Right ventricle myocardium superior (tissue), 1 donor: ENCODE measurements around the gene PLVAP. TPM values are rescaled to one million over a fixed set of nuclear protein-coding genes. Genes with fewer than 3 reads are reported as not detected.

Experiments
- ATAC-seq: fragments of 200-7000 bp; cut with Tn5 transposase; one replicate; pipeline ENCODE4 v1.9.1; 2020; ENCODE audit warnings: mild to moderate bottlenecking; ENCODE audit not compliant: poor library complexity
- DNase-seq: peaks from one replicate; pipeline ENCODE4 v3.0.0-alpha.2; 2020
- intact Hi-C: fragments of 100-400 bp; cut with DNase I; formaldehyde crosslinking; loops from one replicate; pipeline ENCODE4 v1.11.2; 2022
- total RNA-seq: library from RNA; stranded (reverse); fragmentation: NEBNext Ultra II Directional; extraction: Animal tissue kit (Norgen Biotek cat#: 25700); gene quantifications from one replicate; pipeline ENCODE4 v1.2.1, GENCODE V29; 2021
- donor health status: DM: no; HTN: yes; CAD: no; lungs with severe emphysema.

Gene PLVAP
- total RNA-seq, 1 donor from 2014 or later, result 18.1 TPM

GRCh38 chr19:17340302-17340870 is 36.8 kb downstream of the PLVAP start:
- DNase-seq (no peak), ATAC-seq (no peak)
- intact Hi-C loops, result no loop called here

- intact Hi-C loops, result no loop called here
- DNase-seq (no peak), ATAC-seq (no peak)
Observed at GRCh38 chr19:17339088-17339741, 37.9 kb downstream of the PLVAP start.

GRCh38 chr19:17338433-17339078 is 38.6 kb downstream of the PLVAP start:
- ATAC-seq, result no peak
- intact Hi-C loops, result no loop called here
- no peak for DNase-seq

GRCh38 chr19:17337675-17338432 is 39.3 kb downstream of the PLVAP start:
- ATAC-seq (no peak), DNase-seq (no peak)
- intact Hi-C loops, result no loop called here

- DNase-seq, result peak; percentile 99
- intact Hi-C loops, result no loop called here
- ATAC-seq, result peak; percentile 90
Observed at GRCh38 chr19:17336872-17337674, 40.1 kb downstream of the PLVAP start, which contains the start of gene GTPBP3. GTPBP3 (plus strand) TSS chr19:17337553; CDS start chr19:17337612, 59 bp downstream.

GRCh38 chr19:17335575-17335974 is 41.6 kb downstream of the PLVAP start:
- intact Hi-C loops, result no loop called here

GRCh38 chr19:17334414-17335409 is 42.4 kb downstream of the PLVAP start, which contains the start of gene ANO8:
ANO8 (minus strand) TSS chr19:17334855; CDS start chr19:17334670, 185 bp downstream.
- DNase-seq (peak; percentile 97), ATAC-seq (peak; percentile 85)
- intact Hi-C loops, result no loop called here

More at GRCh38 chr19:17335575-17335974, 41.6 kb downstream of the PLVAP start:
- no peak for DNase-seq
- ATAC-seq, result no peak

GRCh38 chr19:17333611-17334413 is 43.3 kb downstream of the PLVAP start:
- ATAC-seq, result no peak
- DNase-seq, result no peak
- intact Hi-C loops, result no loop called here

GRCh38 chr19:17332677-17333581 is 44.2 kb downstream of the PLVAP start:
- DNase-seq, result no peak
- intact Hi-C loops, result no loop called here
- ATAC-seq, result no peak

- DNase-seq (no peak), ATAC-seq (no peak)
- intact Hi-C loops, result no loop called here
Observed at GRCh38 chr19:17332360-17332676, 44.8 kb downstream of the PLVAP start.

GRCh38 chr19:17331045-17331558 is 46.0 kb downstream of the PLVAP start:
- intact Hi-C loops, result no loop called here
- no peak for ATAC-seq
- DNase-seq, result no peak

- ATAC-seq (no peak), DNase-seq (no peak)
- intact Hi-C loops, result no loop called here
Observed at GRCh38 chr19:17330262-17331044, 46.7 kb downstream of the PLVAP start.

- intact Hi-C loops, result no loop called here
- DNase-seq, result no peak
- ATAC-seq, result no peak
Observed at GRCh38 chr19:17329366-17330261, 47.5 kb downstream of the PLVAP start.
